Omental fat pad (tissue), 4 donors: Measurements from ENCODE around the gene IFNLR1. TPM values are rescaled to one million over a fixed set of nuclear protein-coding genes. Genes with fewer than 3 reads are reported as not detected.

ENCODE experiments used
- ATAC-seq: fragments of 150-250 bp; one replicate; pipeline ENCODE4 v1.9.1; 2016; ENCODE audit warnings: mild to moderate bottlenecking, moderate library complexity; ENCODE audit not compliant: low FRiP score
- DNase-seq: peaks from one replicate; pipeline ENCODE4 v3.0.0-alpha.2; 2019; ENCODE audit warnings: low spot score
- CTCF ChIP-seq, 3 donors: fragments of 450-650 bp; IDR thresholded peaks; one replicate each; pipeline ENCODE4 v1.5.1; 2016 to 2017; ENCODE audit warnings: antibody characterized with exemption in 3 of 3, mild to moderate bottlenecking in 3 of 3, moderate library complexity in 2 of 3
- total RNA-seq, 4 donors: library from RNA; depleted of rRNA; stranded (reverse); fragments of >200 nt; gene quantifications; one replicate each; pipeline ENCODE4 v1.1.0, GENCODE V29; 2016

IFNLR1 gene
- total RNA-seq, 4 donors from 2014 or later = 1.1 to 4.6 (median 1.8) TPM; not detected in 1

- DNase-seq = no peak
- TF ChIP-seq CTCF (IDR thresholded peaks at IDR 0.05) = no peak
- no peak for ATAC-seq
Measured at GRCh38 chr1:24136956-24137539, 50.0 kb downstream of the IFNLR1 start.

- ATAC-seq (no peak), DNase-seq (no peak)
- TF ChIP-seq CTCF (IDR thresholded peaks at IDR 0.05) = no peak
Measured at GRCh38 chr1:24134376-24134775, 52.7 kb downstream of the IFNLR1 start.

- DNase-seq (no peak), ATAC-seq (no peak)
- TF ChIP-seq CTCF (IDR thresholded peaks at IDR 0.05) = no peak
Measured at GRCh38 chr1:24133819-24134218, 53.3 kb downstream of the IFNLR1 start.

GRCh38 chr1:24130385-24130784 is 56.7 kb downstream of the IFNLR1 start:
- TF ChIP-seq CTCF (IDR thresholded peaks at IDR 0.05) = no peak
- ATAC-seq (no peak), DNase-seq (no peak)

- ATAC-seq (no peak), DNase-seq (no peak)
- no peak for TF ChIP-seq CTCF (IDR thresholded peaks at IDR 0.05)
Measured at GRCh38 chr1:24127801-24128363, 59.2 kb downstream of the IFNLR1 start.

- ATAC-seq (no peak), DNase-seq (no peak)
Measured at GRCh38 chr1:24127134-24127800, 59.8 kb downstream of the IFNLR1 start.

More at GRCh38 chr1:24127134-24127800, 59.8 kb downstream of the IFNLR1 start:
- no peak for TF ChIP-seq CTCF (IDR thresholded peaks at IDR 0.05)
